LNCaP clone FGC (cell line): ENCODE results near the gene SIM1.

Experiments used
- DNase-seq: peaks from one replicate; pipeline ENCODE4 v3.0.0-alpha.2; 2011; ENCODE audit warnings: low read depth
- H3K4me3 ChIP-seq: 2 replicates; pipeline ENCODE4 v1.5.1; 2011; ENCODE audit warnings: mild to moderate bottlenecking, low read depth, low read length, control low read depth
- CTCF ChIP-seq: IDR thresholded peaks from 2 replicates; pipeline ENCODE4 v1.5.1; 2012; ENCODE audit warnings: mild to moderate bottlenecking; ENCODE audit not compliant: control insufficient read depth, insufficient read depth; ENCODE audit errors: extremely low read depth

Gene SIM1

DNA sequence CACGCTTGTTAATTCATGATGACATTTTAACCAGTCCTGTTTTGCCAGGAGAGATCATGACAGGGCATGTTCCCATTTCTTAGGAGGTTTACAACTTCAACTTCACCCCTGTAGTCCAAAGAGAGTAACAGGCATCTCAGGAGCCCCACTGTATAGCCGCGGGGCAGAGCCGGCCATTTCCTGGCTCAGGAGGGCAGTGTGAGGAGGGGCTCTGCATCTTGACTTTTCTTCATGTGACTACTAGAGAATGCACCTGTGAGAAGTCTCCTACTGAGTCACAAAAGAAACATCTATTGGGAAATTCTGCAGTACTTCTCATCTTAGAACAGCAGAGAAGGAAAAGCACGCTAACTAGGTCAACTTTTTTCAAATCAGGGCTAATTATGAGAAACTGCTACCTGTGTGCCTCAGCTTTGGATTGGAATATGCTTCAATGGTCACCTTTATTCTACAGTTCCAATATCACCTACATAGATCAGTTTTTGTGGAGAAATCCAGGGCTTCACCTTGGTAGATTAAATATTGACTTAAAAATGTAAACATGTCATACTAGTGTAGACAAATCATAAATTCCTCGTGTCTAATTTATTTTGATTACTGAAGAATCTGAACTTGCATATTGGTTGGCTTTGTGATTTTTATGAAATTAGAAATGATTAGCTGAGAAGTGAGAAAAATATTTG, 28.6 kb upstream of the SIM1 start:
- H3K4me3 ChIP-seq: no peak overlapping the region
- DNase-seq: no peak
- TF ChIP-seq CTCF: no peak

- no peak for TF ChIP-seq CTCF
- H3K4me3 ChIP-seq: no peak overlapping the region
- no peak for DNase-seq
These were observed 27.4 kb upstream of the SIM1 start for GRCh38 chr6:100491952-100492670.

DNA sequence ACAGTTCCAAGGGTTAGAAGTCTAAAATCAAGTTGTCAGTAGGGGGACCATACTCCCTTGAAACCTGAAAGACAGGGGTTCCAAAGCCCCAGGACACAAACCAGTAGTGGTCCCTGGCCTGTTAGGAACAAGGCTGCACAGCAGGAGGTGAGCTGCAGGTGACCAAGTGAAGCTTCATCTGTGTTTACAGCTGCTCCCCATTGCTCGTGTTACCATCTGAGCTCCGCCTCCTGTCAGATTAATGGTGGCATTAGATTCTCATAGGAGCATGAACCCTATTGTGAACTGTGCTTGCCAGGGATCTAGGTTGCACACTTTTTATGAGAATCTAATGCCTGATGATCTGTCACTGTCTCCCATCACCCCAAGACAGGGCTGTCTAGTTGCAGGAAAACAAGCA, 25.3 kb upstream of the SIM1 start:
- DNase-seq: no peak
- H3K4me3 ChIP-seq: no peak overlapping the region
- TF ChIP-seq CTCF: no peak

DNA sequence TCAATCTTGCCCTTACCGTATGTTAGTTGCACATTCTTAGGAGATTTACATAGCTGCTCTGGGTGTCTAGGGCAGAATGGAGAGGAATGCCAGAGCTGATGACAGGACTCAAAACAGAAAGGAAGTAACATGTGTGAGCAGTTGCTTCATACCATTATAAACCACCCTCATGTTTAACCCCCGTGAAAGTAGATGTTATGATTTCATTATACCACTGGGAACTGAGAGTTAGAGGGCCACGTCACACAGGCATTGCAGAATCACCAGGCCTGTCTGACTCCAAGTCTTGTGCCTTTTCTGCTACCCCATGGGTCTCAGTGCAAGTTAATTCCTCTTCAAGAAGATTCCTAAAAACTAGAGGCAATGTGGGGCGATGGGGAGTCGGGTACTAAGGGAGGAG, 23.5 kb upstream of the SIM1 start:
- TF ChIP-seq CTCF: no peak
- H3K4me3 ChIP-seq: no peak overlapping the region
- DNase-seq: no peak

GRCh38 chr6:100487638-100488037, 22.9 kb upstream of the SIM1 start:
- no peak overlapping the region for H3K4me3 ChIP-seq
- no peak for DNase-seq
- TF ChIP-seq CTCF: no peak

- no peak for DNase-seq
- TF ChIP-seq CTCF: no peak
- no peak overlapping the region for H3K4me3 ChIP-seq
These were observed 20.5 kb upstream of the SIM1 start for GRCh38 chr6:100485268-100485667.
